Kidney glomerular epithelial cell (primary cell): ENCODE data around the gene CAB39L.
"Not testable (repeated sequence)": the region's sequence is repeated elsewhere in the genome, so short reads cannot be mapped to it uniquely, and the experiment has no call there.

Experiments
- DNase-seq: peaks from one replicate; lab custom pipeline; 2025; lab: John Stamatoyannopoulos, UW

CAB39L gene

DNA sequence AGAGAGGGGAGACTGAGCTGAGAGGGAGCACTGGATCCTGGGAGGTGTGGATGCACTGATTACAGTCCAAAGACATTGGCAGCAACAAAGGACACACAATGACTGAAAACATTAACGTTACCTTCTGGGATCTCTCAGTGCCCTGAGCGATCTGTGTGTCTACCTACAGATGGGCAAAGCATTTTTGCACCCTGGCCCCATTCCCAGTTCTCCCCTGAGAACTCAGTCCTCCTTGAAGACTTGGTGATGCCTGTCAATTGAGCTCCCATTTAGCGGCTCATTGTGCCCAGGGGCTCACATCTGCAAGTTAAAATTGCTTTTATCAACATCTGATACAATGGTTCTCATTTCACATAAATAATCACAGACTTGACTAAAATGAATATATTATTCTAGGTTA lies 133.6 kb downstream of the CAB39L start:
- no peak for DNase-seq

DNA sequence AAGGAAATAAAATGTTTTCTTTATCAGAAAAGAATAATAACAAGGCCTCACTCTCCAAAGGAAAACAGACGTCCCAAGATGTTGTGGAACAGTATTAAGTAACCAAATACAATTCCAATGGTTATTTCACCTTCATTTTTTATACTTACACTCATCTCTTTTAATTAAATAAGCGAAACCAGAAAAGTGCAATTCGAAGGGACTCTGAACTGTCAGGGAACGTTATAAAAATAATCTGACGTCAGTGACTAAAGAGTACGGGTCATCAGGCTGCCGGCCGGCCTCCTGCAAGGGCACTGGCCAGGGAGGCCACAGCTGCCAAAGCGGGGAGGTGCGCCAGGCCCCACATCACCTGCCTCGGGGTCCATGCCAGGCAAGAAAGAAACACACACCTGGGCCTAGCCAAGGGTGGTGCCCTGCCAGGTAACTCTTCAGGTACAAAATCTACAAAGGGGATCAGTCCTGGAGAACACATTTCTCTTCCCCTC lies 134.9 kb downstream of the CAB39L start:
- DNase-seq = no peak

GRCh38 chr13:49308097-49308875 lies 135.6 kb downstream of the CAB39L start:
- DNase-seq = peak; percentile 67

DNA sequence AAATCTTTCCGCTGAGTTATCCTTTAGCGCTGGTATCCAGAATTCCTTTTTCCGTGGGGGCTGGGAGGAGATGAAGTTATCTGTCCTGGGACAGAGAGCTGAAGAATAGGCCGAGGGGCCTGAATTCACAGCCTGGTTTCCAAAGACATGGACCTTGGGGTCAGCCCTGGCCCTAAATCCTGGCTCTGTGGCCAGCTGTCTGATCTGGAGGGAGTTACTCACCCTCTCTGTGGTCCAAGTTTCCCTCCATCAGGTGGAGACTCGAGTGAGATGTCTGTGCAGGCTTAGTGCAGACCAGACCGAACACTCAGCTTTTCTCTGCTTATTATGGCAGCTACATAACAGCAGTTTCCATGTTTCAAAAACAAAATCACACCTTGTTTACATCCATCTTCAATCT lies 136.5 kb downstream of the CAB39L start:
- DNase-seq = no peak

GRCh38 chr13:49305792-49306425 lies 138.0 kb downstream of the CAB39L start:
- no peak for DNase-seq

DNA sequence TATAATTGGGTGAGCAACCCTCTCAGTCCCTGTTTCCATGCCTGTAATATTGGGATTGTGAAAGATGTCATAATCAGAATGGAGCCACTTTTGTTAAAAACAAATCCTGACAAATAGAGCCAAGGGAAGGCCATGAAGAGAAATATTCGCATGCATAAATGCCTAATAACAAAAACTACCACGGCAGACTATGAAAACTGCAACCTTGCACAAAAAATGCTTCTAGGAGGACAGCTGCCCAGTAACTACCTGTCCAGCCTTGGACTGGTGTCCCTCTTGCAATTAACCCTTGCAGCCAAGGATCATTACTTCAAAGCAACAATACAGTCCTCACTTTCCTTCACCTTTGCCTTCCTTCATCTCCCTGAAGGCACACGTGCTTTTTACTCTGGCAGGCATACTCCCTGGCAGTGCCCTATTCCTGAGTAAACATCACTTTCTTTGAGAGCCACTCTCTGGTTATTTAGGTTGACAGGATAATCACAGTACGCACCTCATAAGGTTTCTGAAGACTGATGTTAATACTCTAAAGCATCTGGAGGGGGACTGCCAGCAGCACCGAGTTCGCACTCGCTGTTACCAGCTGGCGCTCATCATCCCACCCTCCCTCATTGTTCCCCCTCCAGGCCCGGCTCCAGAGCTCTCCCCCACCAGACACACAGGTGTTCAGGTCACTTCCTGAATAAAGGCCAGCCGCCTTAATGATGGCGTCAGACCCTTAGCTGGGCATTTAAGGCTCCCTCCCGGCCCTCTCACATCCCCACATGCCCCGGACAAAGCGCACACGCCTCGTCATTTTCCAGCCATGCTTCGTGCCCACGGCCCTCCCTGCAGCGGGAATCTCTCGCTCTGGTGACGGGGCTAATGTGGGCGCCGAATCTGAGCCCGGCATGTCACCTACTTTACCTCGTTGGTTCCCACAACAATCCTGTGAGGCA lies 138.8 kb downstream of the CAB39L start:
- no peak for DNase-seq

DNA sequence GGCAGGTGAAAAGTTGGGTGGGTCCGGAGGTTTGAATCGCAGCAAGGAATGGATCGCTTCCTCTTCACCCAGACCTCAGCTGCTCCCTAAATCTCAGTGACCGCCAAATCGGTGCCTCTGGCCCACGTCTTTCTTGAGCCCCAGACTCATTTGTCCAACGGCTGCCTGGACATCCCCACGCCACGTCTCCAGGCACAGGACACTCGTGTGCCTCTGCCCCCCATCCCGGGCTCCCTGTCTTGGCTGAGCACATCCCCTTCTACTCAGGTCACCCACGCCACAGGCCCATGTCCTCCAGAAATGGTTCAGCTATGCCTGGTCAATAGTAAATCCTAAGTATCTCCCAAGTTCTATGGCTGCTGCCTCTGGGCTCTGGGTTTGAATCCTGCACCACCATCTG lies 139.5 kb downstream of the CAB39L start:
- no peak for DNase-seq

DNA sequence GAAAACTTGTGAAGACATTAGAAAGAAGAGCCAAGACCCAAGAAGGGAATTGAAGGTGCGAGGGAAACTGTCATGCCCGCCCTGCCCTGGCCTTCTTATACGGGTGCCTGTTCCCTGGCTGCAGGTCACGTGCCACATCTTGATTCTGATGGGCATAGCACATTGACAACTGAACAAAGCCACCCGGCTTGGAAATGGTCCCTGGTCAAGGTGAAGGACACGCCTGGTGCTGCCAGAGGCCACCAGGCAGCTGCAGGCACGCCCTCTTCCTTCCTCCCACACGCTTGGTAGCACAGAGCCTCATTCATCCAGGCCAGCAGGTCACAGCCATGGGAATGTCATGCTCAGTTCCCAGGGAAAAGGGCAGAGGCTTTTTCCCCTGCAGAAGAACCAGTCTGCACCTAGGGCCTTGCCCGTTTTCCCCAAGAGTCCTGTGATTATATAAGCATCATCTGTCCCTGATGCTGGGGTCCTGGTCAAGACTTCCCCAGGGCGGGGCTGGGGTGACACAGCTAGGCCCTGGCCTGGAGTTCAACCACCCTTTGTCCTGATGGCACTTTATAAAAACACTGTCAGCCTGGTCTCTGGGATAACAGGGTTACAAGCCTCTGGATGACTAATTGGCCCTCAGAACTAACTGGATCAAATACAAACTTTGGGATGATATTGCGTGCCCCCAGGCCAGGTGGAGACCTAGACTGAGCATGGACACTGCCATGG lies 140.2 kb downstream of the CAB39L start:
- no peak for DNase-seq

DNA sequence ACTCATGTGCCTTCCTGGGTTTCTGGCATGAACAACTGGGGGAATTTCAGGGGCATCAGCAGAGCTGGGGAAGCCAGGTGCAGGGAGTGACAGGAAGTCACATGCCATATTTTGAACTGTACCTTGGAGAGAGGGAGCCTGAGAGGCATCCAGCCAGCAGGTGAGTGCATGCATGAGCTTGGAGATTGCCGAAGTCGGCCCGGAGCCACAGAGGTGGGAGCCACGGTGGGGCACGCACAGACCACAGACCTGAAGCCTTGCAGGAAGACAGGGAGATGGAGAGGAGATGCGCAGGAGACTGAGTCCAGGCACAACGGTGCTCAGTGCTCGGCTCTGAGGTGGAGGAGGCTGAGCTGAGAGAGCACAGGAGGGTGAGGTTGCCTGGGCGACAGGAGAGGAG lies 141.0 kb downstream of the CAB39L start:
- no peak for DNase-seq

DNA sequence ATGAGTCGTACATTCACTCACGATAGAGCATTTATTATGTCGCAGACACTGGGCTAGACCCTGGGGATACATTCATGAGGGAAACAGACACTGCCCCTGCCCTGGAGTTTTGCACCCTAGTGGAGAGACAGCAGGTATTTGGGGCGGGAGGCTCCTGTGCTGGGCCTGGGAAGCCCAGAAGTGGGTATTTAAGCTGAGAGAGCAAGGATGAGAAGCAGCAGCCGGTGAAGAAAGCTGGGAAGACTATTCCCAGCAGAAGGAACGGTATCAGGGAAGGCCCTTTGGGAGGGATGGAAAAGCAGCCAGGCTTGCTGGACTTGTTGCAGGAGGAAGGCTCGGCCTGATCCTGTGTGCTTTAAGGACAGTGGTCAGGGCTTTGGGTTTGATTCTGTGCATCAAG lies 141.6 kb downstream of the CAB39L start:
- DNase-seq = no peak

DNA sequence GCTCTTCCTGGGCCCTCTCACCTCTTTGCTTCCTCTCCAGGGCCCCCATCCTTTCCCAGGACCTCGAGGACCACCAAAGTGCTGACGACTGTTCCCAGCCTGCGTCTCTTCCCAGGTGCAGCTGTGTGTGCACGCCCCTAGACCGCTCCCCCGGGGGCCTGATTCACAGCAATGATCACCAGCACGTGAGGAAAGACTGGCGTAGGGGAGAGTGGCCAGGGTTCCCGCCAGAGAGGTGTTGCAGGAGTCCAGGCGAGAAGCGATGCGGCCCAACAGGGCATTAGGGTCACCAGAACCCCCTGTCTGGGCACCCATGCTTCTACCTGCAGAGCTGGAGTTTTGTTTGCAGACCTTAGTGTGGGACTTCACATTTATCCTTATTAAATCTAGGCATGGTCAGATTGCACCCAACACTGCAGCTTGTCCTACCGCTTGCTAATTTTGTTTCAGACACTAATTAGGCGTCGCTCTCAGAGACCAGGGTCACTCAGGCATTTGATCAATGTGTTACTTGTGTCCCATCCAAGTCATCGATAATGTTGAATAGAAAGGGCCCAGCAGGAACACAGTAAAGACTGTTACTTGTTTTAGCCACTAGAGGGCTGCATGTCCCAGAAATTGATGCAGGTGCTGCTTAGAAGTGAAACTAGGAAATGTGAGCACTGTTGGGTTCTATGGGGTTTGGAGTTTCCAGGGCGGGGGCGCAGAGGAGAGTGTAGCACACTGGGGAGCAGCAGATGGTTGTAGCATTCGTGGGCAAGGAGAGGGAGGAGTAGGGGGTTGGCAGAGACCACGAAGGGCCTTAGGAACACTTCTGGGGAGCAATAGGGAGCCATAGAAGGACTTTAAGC lies 142.9 kb downstream of the CAB39L start:
- DNase-seq = peak; percentile 65

- DNase-seq = no peak
Measured at GRCh38 chr13:49300276-49300675, 143.6 kb downstream of the CAB39L start.

- DNase-seq = no peak
Measured at GRCh38 chr13:49298903-49299605, 144.8 kb downstream of the CAB39L start.

DNA sequence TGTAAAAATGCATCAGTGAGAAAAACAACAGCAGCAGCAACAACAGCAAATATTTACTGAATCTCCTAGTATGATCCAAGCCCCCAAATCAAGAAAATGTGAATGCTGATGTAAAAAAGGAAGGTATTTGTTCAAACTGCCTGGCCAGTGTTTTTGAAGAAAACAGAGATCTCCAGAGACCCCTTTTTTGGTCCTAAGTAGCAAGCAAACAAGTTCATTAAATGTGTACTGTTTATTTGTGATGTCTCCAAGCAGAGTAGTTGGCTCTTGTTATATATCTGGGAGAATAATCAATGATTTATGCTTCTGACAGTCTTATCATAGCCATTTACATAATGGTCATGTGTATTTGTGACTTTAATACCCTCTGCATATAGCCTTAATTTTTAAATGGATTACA lies 145.4 kb downstream of the CAB39L start:
- DNase-seq = no peak

DNA sequence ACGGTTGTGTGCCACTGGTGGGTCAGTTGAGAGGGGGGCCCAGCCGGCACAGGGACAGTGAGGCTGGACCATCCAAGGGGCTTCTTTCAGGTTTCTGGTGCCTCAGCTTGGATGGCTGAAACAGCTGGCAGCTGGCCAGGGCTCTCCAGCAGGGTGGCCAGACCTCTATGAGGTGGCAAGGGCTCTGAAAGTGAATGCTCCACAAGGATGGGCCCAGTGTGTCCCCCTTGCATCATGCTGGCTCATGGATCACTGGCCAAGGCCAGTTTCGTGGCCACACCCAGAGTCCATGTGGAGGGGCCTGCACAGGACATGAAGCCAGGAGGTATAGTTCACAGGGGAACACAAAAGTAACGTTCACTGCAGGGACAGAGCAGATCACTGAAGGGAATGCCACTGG lies 146.5 kb downstream of the CAB39L start:
- no peak for DNase-seq

DNA sequence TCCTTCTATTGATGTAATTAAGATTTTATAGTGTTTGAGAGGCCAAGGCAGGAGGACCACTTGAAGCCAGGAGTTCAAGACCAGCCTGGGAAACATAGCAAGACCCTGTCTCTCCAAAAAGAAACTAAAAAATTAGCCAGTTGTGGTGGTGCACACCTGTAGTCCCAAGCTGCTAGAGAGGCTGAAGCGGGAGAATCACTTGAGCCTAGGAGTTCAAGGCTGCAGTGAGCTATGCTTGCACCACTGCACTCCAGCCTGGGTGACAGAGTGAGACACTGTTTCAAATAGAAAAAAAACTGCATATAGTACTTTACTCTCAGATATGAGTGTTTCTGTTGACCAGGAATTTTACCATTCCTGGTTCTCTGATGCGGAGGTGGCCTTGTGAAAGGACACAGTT lies 147.2 kb downstream of the CAB39L start:
- no peak for DNase-seq

DNA sequence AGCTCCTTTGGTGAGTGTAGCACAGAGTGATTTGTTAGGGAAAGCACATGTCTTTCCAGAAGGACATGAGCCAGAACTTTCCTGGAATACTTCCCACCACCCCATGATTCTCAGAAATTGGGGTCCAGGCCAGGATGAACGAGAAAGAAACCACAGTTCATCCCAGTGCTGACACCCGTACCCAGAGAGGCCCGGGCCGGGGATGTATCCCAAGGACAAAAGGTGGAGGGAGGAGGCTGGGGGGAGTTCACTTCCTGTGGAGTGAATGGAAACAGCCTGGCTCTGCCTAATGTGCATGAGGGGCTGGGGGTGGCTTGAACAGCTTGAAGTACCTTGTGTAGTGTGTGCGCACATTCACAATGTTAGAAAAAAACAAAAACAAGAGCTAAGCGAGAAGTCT lies 148.6 kb downstream of the CAB39L start:
- no peak for DNase-seq

DNA sequence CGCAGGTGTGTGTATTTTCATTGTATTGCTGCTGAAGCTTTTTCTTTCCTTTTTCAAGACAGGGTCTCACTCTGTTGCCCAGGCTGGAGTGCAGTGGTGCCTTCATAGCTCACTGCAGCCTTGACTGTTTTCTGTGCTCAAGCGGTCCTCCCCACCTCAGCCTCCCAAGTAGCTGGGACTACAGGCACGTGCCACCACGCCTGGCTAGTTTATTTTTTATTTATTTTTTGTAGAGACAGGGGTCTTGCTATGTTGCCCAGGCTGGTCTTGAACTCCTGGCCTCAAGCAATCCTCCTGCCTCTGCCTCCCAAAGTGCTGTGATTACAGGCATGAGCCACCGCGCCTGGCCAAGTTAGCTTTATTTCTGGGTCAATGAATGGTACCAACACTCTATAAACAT lies 149.1 kb downstream of the CAB39L start:
- not testable (repeated sequence) for DNase-seq

DNA sequence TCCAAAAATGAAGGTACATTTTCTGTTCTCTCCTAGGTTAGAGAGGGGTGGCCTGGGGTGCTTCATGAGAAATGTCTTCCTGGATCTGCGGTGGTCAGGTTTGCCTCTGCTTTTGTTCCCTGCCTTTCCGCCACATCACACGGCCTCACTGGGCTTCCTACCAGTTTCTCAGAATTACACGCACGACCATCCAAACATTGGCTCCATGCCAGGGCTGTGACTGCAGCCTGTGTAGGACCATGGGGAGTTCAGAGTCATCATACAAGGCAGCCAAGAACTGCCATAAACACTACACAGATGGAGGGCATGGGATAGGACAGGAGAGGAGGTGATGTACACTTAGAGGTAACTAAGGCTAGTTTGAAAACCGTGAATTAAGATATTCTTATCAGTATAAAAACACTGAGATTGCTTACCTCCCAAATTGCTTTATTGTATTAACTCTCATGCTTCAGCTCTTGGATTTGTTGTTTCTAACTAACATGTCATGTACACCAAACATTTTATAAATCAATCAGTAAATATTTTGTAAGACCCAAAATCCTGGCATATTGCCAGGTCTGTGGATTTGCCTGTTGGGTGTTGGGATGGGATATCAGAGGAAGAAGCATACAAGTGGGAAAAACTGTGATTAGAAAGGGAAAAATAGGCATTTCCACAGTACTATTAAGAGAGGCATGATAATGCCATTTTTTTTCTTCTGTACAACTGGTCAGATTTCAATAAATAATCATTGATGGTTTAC lies 150.9 kb downstream of the CAB39L start:
- DNase-seq = no peak

- DNase-seq = no peak
Measured at GRCh38 chr13:49288458-49288857, 155.4 kb downstream of the CAB39L start.
